ENCODE measurements around the gene PDE6H.
A peak's percentile ranks its signal among the peaks of the same experiment; 100 is the strongest.

Gene PDE6H

GRCh38 chr12:14950982-14951746, 21.7 kb upstream of the PDE6H start:
- Histone ChIP-seq H3K9me3 (ENCODE audit: insufficient read depth, low read depth, low read length) (no peaks in the 10 kb centered on the region), H2AFZ (ENCODE audit: low read length) (no peak overlapping the region), H4K20me1 (ENCODE audit: insufficient read depth, low read length, poor library complexity, severe bottlenecking) (peaks cover 57% of the 10 kb centered on the region), H3K36me3 (ENCODE audit: insufficient read depth, low read length) (peaks cover 55% of the 10 kb centered on the region), H3K4me2 (ENCODE audit: low read depth, low read length, poor library complexity, severe bottlenecking) (peak overlapping the region; percentile 93), H3K4me1 (ENCODE audit: insufficient read depth, low read length, poor library complexity, severe bottlenecking) (peaks cover 85% of the 10 kb centered on the region), H3F3A (ENCODE audit: low read depth) (peaks cover 32% of the 10 kb centered on the region), H3K4me3 (ENCODE audit: low read length, poor library complexity, severe bottlenecking) (peak overlapping the region; percentile 79), H3K79me2 (ENCODE audit: insufficient read depth, low read length) (peaks cover 95% of the 10 kb centered on the region), H3K27me3 (ENCODE audit: insufficient read depth, low read length, poor library complexity, severe bottlenecking) (no peaks in the 10 kb centered on the region), H3K9me2 (replicated peaks; ENCODE audit: low read depth, low read length) (no peaks in the 10 kb centered on the region), H3K9ac (ENCODE audit: low read depth, low read length, poor library complexity, severe bottlenecking) (peak overlapping the region; percentile 98)
- no peak for TF ChIP-seq CTCF (conservative IDR thresholded peaks at IDR 0.05; ENCODE audit: low read length)
- TF ChIP-seq EZH2phosphoT487 (IDR thresholded peaks at IDR 0.05; ENCODE audit: borderline replicate concordance) = no peak

- no peaks in the 10 kb centered on the region for H3K9me3 ChIP-seq (ENCODE audit: insufficient read depth, low read depth, low read length)
- H3K4me1 ChIP-seq (ENCODE audit: insufficient read depth, low read length, poor library complexity, severe bottlenecking) = peaks cover 85% of the 10 kb centered on the region
- H3K4me3 ChIP-seq (ENCODE audit: low read length, poor library complexity, severe bottlenecking) = peak overlapping the region; percentile 79
- peaks cover 32% of the 10 kb centered on the region for H3F3A ChIP-seq (ENCODE audit: low read depth)
- H3K36me3 ChIP-seq (ENCODE audit: insufficient read depth, low read length) = peaks cover 48% of the 10 kb centered on the region
- H3K79me2 ChIP-seq (ENCODE audit: insufficient read depth, low read length) = peaks cover 95% of the 10 kb centered on the region
- TF ChIP-seq EZH2phosphoT487 (IDR thresholded peaks at IDR 0.05; ENCODE audit: borderline replicate concordance) (no peak), CTCF (conservative IDR thresholded peaks at IDR 0.05; ENCODE audit: low read length) (no peak)
- H2AFZ ChIP-seq (ENCODE audit: low read length) = no peak overlapping the region
- peaks cover 57% of the 10 kb centered on the region for H4K20me1 ChIP-seq (ENCODE audit: insufficient read depth, low read length, poor library complexity, severe bottlenecking)
- H3K4me2 ChIP-seq (ENCODE audit: low read depth, low read length, poor library complexity, severe bottlenecking) = peak overlapping the region; percentile 93
- no peaks in the 10 kb centered on the region for H3K9me2 ChIP-seq (replicated peaks; ENCODE audit: low read depth, low read length)
- H3K9ac ChIP-seq (ENCODE audit: low read depth, low read length, poor library complexity, severe bottlenecking) = peak overlapping the region; percentile 98
- H3K27me3 ChIP-seq (ENCODE audit: insufficient read depth, low read length, poor library complexity, severe bottlenecking) = no peaks in the 10 kb centered on the region
These were observed 21.0 kb upstream of the PDE6H start for GRCh38 chr12:14951851-14952250.

GRCh38 chr12:14952299-14952921, 20.4 kb upstream of the PDE6H start:
- peak overlapping the region; percentile 79 for H3K4me3 ChIP-seq (ENCODE audit: low read length, poor library complexity, severe bottlenecking)
- H3K4me2 ChIP-seq (ENCODE audit: low read depth, low read length, poor library complexity, severe bottlenecking) = peak overlapping the region; percentile 93
- H3F3A ChIP-seq (ENCODE audit: low read depth) = peaks cover 32% of the 10 kb centered on the region

More at GRCh38 chr12:14952299-14952921, 20.4 kb upstream of the PDE6H start:
- H2AFZ ChIP-seq (ENCODE audit: low read length) = no peak overlapping the region
- no peaks in the 10 kb centered on the region for H3K9me2 ChIP-seq (replicated peaks; ENCODE audit: low read depth, low read length)
- peaks cover 42% of the 10 kb centered on the region for H3K36me3 ChIP-seq (ENCODE audit: insufficient read depth, low read length)
- peaks cover 95% of the 10 kb centered on the region for H3K79me2 ChIP-seq (ENCODE audit: insufficient read depth, low read length)
- peaks cover 61% of the 10 kb centered on the region for H4K20me1 ChIP-seq (ENCODE audit: insufficient read depth, low read length, poor library complexity, severe bottlenecking)
- no peaks in the 10 kb centered on the region for H3K9me3 ChIP-seq (ENCODE audit: insufficient read depth, low read depth, low read length)
- H3K4me1 ChIP-seq (ENCODE audit: insufficient read depth, low read length, poor library complexity, severe bottlenecking) = peaks cover 83% of the 10 kb centered on the region
- TF ChIP-seq CTCF (conservative IDR thresholded peaks at IDR 0.05; ENCODE audit: low read length) = no peak; the same call in 1 of the 2 replicates
- TF ChIP-seq EZH2phosphoT487 (IDR thresholded peaks at IDR 0.05; ENCODE audit: borderline replicate concordance) = no peak
- H3K9ac ChIP-seq (ENCODE audit: low read depth, low read length, poor library complexity, severe bottlenecking) = peak overlapping the region; percentile 99
- H3K27me3 ChIP-seq (ENCODE audit: insufficient read depth, low read length, poor library complexity, severe bottlenecking) = no peaks in the 10 kb centered on the region

All from Loucy (cell line).